ENCODE results near the gene CYP4X1. TPM values are rescaled to one million over a fixed set of nuclear protein-coding genes. Genes with fewer than 3 reads are reported as not detected.
A peak's percentile ranks its signal among the peaks of the same experiment; 100 is the strongest.

Gene CYP4X1
- total and polyA plus RNA-seq, 2 of the 8 experiments (the other 6 are each of a cell fraction or from before 2014, with no cell fraction given), result 1.3 to 3.5 TPM

GRCh38 chr1:47023268-47024140, at the start of gene CYP4X1 (continued):
- TF ChIP-seq KDM1A (IDR thresholded peaks at IDR 0.05; ENCODE audit: borderline replicate concordance, low read length), result no peak
- TF ChIP-seq TCF12 (IDR thresholded peaks at IDR 0.05; ENCODE audit: low read depth, low read length), result no peak
- TF ChIP-seq BACH1 (IDR thresholded peaks at IDR 0.05; ENCODE audit: low read length), result no peak
- no peak for TF ChIP-seq FOSL1 (IDR thresholded peaks at IDR 0.05; ENCODE audit: insufficient read depth, low read depth, low read length)
- TF ChIP-seq EP300 (IDR thresholded peaks at IDR 0.05; ENCODE audit: borderline replicate concordance in 1 of 2, low read depth in 2 of 2, low read length in 2 of 2), result no peak
- peak; percentile 63; the same call in 1 of the 2 replicates for TF ChIP-seq PHF8 (conservative IDR thresholded peaks at IDR 0.05; ENCODE audit: low read depth, low read length)
- no peak for TF ChIP-seq NRF1 (IDR thresholded peaks at IDR 0.05; ENCODE audit: low read depth, low read length)
- no peak for TF ChIP-seq CREB1 (IDR thresholded peaks at IDR 0.05)
- no peak for TF ChIP-seq HDAC2 (IDR thresholded peaks at IDR 0.05; ENCODE audit: borderline replicate concordance in 1 of 2, low read depth in 2 of 2, low read length in 2 of 2)
- TF ChIP-seq KDM4A (IDR thresholded peaks at IDR 0.05; ENCODE audit: low read depth, low read length, severe bottlenecking), result peak; percentile 93
- TF ChIP-seq JUN (IDR thresholded peaks at IDR 0.05; ENCODE audit: low read depth, low read length), result no peak
- TF ChIP-seq BRCA1 (IDR thresholded peaks at IDR 0.05; ENCODE audit: low read depth, low read length), result no peak
- TF ChIP-seq MAFK (IDR thresholded peaks at IDR 0.05; ENCODE audit: low read depth, low read length), result no peak
- TF ChIP-seq RAD21 (IDR thresholded peaks at IDR 0.05 in 1 of 2, conservative IDR thresholded peaks at IDR 0.05 in 1 of 2; ENCODE audit: low read depth in 2 of 2, low read length in 2 of 2), result no peak
- TF ChIP-seq MAX (IDR thresholded peaks at IDR 0.05), result 0 out of 2 replicates have a peak, but pooled peaks have one; percentile 0
- no peak for TF ChIP-seq BCL11A (IDR thresholded peaks at IDR 0.05; ENCODE audit: low read depth in 2 of 2, low read length in 2 of 2)
- no peak for TF ChIP-seq SIN3A (conservative IDR thresholded peaks at IDR 0.05 in 1 of 2, IDR thresholded peaks at IDR 0.05 in 1 of 2; ENCODE audit: low read depth in 1 of 2, low read length in 2 of 2)
- no peak for TF ChIP-seq POLR2AphosphoS5 (IDR thresholded peaks at IDR 0.05; ENCODE audit: low read depth, low read length)
- TF ChIP-seq, protein P1, sequence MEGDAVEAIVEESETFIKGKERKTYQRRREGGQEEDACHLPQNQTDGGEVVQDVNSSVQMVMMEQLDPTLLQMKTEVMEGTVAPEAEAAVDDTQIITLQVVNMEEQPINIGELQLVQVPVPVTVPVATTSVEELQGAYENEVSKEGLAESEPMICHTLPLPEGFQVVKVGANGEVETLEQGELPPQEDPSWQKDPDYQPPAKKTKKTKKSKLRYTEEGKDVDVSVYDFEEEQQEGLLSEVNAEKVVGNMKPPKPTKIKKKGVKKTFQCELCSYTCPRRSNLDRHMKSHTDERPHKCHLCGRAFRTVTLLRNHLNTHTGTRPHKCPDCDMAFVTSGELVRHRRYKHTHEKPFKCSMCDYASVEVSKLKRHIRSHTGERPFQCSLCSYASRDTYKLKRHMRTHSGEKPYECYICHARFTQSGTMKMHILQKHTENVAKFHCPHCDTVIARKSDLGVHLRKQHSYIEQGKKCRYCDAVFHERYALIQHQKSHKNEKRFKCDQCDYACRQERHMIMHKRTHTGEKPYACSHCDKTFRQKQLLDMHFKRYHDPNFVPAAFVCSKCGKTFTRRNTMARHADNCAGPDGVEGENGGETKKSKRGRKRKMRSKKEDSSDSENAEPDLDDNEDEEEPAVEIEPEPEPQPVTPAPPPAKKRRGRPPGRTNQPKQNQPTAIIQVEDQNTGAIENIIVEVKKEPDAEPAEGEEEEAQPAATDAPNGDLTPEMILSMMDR (IDR thresholded peaks at IDR 0.05; ENCODE audit: control extremely low read depth in 1 of 3, insufficient read depth in 1 of 3, low read depth in 1 of 3, low read length in 3 of 3), result peak in 2 of 3 experiments; percentile 2 to 6; a peak in 2 of 4 replicates
- TF ChIP-seq SP2 (IDR thresholded peaks at IDR 0.05; ENCODE audit: low read length), result no peak
